HUES64 (cell line): ENCODE data around the gene BCL2L14.
"Not testable (repeated sequence)": the region's sequence is repeated elsewhere in the genome, so short reads cannot be mapped to it uniquely, and the experiment has no call there.

Source experiments
- H3K27ac ChIP-seq: 2 replicates; pipeline ENCODE4 v1.7.0; 2013; ENCODE audit warnings: low read depth, low read length, inconsistent platforms
- H3K27me3 ChIP-seq: 2 replicates; pipeline ENCODE4 v1.6.1; 2013; ENCODE audit warnings: mild to moderate bottlenecking, low read length; ENCODE audit not compliant: insufficient read depth
- H3K36me3 ChIP-seq: 2 replicates; pipeline ENCODE4 v1.6.1; 2013; ENCODE audit warnings: mild to moderate bottlenecking, low read length; ENCODE audit not compliant: insufficient read depth
- H3K4me1 ChIP-seq: 2 replicates; pipeline ENCODE4 v1.6.1; 2013; ENCODE audit warnings: mild to moderate bottlenecking, low read length, moderate library complexity; ENCODE audit not compliant: insufficient read depth
- H3K4me3 ChIP-seq: 2 replicates; pipeline ENCODE4 v1.5.1; 2013; ENCODE audit warnings: mild to moderate bottlenecking, low read length, moderate library complexity
- H3K9ac ChIP-seq: 2 replicates; pipeline ENCODE4 v1.6.1; 2013; ENCODE audit warnings: mild to moderate bottlenecking, low read depth, low read length
- H3K9me3 ChIP-seq: 2 replicates; pipeline ENCODE4 v1.6.1; 2013; ENCODE audit warnings: low read depth, low read length; ENCODE audit not compliant: insufficient read depth
- WGBS: fragments of 150-250, 120-280 bp; methylation state at CpG from one replicate; pipeline ENCODE4 v1.1.7; 2013; ENCODE audit warnings: missing lambda C conversion rate; 5-methylcytosine and 5-hydroxymethylcytosine counted together

The BCL2L14 gene

DNA sequence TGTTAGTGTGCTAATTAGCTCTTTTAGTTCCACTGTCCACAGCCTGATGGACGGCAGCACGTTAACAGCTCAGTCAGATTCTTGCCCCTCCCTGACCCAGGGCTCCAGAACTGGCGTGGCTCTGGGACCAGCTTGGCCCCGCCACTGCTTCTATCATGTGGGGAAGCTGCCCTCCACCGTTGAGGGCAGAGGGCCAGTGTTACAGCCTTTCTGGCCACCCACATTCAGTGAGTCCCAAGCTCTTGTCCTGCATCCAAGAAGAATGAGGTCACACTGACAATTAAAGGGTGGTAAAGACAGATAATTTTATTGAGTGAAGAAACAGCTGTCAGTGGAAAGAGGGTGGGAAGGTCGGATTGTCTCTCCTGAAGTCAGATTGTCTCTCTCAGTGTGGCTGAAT is 36.9 kb downstream of the BCL2L14 start:
- WGBS, result 93% methylated on average over 6 of the region's 6 CpGs
- Histone ChIP-seq H3K4me3 (no peak overlapping the region), H3K4me1 (no peaks in the 10 kb centered on the region; the same call in 1 of the 2 replicates), H3K9ac (no peak overlapping the region), H3K36me3 (peaks cover 8% of the 10 kb centered on the region; the same call in 1 of the 2 replicates), H3K27ac (no peak overlapping the region), H3K9me3 (peaks cover 19% of the 10 kb centered on the region), H3K27me3 (no peaks in the 10 kb centered on the region)

DNA sequence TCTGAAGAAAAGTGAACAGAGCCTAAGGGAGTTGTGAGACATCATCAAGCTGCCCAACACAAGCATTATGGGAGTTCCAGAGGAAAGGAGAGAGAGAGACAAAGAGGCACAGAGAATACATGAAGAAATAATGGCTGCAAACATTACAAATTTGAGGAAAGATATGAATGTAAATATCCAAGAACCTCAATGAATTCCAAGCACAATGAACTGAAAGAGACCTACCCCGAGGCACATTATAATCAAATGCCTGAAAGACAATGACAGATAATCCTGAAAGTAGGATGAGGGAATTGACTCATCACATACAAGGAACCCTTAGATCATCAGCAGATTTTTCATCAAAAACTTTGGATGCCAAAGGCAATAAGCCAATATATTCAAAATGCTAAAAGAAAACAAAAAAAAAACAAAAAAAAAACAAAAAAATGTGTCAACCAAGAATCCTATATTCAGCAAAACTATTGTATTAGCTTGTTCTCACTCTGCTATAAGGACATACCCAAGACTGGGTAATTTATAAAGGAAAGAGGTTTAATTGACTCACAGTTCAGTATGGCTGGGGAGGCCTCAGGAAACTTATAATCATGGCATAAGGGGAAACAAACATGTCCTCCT is 37.8 kb downstream of the BCL2L14 start:
- Histone ChIP-seq H3K4me3 (no peak overlapping the region), H3K36me3 (peaks cover 13% of the 10 kb centered on the region; the same call in 1 of the 2 replicates), H3K9me3 (peaks cover 19% of the 10 kb centered on the region), H3K4me1 (no peaks in the 10 kb centered on the region; the same call in 1 of the 2 replicates), H3K27me3 (no peaks in the 10 kb centered on the region), H3K9ac (no peak overlapping the region), H3K27ac (no peak overlapping the region)
- WGBS, result 100% methylated on average over 1 of the region's 1 CpG

DNA sequence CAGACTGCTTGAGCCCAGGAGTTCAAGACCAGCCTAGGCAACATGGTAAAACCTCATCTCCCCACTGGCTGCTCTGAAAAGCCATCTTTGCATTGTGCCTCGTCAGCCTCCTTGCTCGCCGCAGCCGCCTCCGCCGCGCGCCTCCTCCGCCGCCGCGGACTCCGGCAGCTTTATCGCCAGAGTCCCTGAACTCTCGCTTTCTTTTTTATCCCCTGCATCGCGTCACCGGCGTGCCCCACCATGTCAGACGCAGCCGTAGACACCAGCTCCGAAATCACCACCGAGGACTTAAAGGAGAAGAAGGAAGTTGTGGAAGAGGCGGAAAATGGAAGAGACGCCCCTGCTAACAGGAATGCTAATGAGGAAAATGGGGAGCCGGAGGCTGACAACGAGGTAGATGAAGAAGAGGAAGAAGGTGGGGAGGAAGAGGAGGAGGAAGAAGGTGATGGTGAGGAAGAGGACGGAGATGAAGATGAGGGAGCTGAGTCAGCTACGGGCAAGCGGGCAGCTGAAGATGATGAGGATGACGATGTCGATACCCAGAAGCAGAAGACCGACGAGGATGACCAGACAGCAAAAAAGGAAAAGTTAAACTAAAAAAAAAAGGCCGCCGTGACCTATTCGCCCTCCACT is 40.3 kb downstream of the BCL2L14 start:
- WGBS, result 97% methylated on average over 37 of the region's 37 CpGs
- not testable (repeated sequence) for H3K9ac ChIP-seq, H3K4me3 ChIP-seq, H3K4me1 ChIP-seq, H3K27ac ChIP-seq, H3K27me3 ChIP-seq
- Histone ChIP-seq H3K9me3 (peaks cover 12% of the 10 kb centered on the region), H3K36me3 (peaks cover 18% of the 10 kb centered on the region; the same call in 1 of the 2 replicates)

DNA sequence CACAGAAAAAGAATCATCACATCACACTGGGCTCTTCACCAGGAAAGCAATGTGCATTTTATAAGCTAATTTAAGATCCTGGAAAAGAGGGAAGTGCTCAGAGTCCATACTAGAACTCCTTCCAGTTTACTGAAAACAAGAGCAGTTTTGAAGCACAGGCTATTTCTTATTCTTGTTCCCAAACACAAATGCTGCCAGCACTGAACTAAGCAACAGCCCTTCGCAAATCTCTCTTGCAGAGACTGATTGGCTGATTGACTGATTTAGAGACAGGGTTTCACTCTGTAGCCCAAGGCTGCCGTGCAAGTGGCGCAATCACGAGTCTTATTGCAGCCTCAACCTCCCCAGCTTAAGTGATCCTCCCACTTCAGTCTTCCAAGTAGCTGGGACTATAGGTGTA is 44.8 kb downstream of the BCL2L14 start:
- Histone ChIP-seq H3K27ac (no peak overlapping the region), H3K9me3 (no peaks in the 10 kb centered on the region), H3K27me3 (no peaks in the 10 kb centered on the region), H3K4me3 (no peak overlapping the region), H3K4me1 (no peaks in the 10 kb centered on the region), H3K36me3 (peaks cover 37% of the 10 kb centered on the region), H3K9ac (no peak overlapping the region)
- 90% methylated on average over 4 of the region's 4 CpGs for WGBS

DNA sequence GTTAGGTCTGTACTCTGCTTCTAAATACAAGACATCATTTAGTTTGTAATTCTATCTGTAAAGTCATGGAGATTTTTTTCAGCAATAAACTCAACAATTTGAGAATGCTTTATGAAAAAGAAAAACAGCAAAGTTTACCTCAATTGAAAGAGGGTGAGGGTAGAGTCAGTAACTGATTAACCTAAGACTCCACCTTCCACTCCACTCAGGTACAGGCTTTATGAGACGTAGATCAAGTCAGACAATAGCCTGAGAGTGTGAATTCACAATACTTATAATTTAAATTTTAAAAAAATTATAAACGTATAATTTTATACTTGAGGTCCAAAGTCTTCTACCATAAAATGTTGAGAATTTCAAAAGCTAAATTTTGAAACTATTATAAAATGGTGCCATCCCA is 45.9 kb downstream of the BCL2L14 start:
- H3K27me3 ChIP-seq, result no peaks in the 10 kb centered on the region
- no CpG with 5 or more reads among the region's 2 CpGs for WGBS
- no peak overlapping the region for H3K9ac ChIP-seq
- H3K36me3 ChIP-seq, result peaks cover 48% of the 10 kb centered on the region
- H3K4me1 ChIP-seq, result no peaks in the 10 kb centered on the region
- H3K4me3 ChIP-seq, result no peak overlapping the region
- H3K27ac ChIP-seq, result no peak overlapping the region
- no peaks in the 10 kb centered on the region for H3K9me3 ChIP-seq

DNA sequence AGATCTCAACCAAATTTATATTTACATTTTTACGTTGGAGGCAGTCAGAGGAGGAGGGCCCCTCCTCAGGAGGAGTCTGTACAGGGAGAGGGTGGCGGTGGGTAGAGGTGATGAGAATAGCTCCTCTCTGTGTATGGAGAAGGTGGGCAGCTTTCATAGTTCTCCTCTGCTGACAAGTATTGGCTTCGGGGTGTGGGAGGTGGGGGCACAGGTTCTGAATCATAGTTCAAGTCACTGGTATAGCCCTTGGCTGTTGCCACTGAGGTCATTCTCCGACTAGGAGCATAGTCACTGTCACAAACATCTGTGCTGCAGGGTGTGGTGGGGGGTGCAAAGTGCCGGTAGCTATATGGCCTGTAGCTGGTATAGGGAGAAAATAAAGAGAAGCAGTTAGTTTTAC is 50.3 kb downstream of the BCL2L14 start:
- Histone ChIP-seq H3K4me3 (no peak overlapping the region), H3K27ac (no peak overlapping the region), H3K9ac (no peak overlapping the region), H3K4me1 (no peaks in the 10 kb centered on the region), H3K36me3 (peaks cover 79% of the 10 kb centered on the region), H3K9me3 (no peaks in the 10 kb centered on the region), H3K27me3 (no peaks in the 10 kb centered on the region)
- 93% methylated on average over 5 of the region's 5 CpGs for WGBS

DNA sequence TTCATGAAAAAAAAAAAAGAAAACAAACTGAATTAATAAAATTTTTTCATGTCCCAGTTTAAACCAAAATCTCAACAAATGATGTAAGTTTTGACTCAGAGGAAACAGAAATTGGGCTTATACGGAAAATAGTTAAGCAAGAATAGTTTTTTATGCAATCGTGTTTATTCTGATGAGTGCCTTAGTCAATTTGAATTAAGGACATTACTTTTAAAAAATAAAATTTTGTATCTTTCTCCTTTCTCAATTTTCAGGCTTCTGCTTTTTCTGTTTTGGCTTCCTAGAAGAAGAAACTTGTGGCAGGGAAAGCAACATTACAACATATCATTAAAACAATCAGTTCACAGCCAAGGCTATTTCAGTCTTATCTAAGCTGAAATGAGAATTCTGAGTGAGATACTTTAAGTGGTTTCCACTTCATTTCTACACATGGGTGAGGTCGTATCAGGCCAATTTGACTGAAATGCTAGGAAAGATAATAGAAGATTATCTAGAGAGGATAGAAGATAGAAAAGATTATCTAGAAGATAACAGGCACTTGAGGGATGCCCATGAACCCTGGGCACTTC is 52.4 kb downstream of the BCL2L14 start:
- Histone ChIP-seq H3K27me3 (no peaks in the 10 kb centered on the region), H3K4me1 (no peaks in the 10 kb centered on the region), H3K36me3 (peaks cover 94% of the 10 kb centered on the region), H3K4me3 (no peak overlapping the region), H3K27ac (no peak overlapping the region), H3K9me3 (no peaks in the 10 kb centered on the region), H3K9ac (no peak overlapping the region)
- WGBS, result 94% methylated on average over 3 of the region's 3 CpGs

DNA sequence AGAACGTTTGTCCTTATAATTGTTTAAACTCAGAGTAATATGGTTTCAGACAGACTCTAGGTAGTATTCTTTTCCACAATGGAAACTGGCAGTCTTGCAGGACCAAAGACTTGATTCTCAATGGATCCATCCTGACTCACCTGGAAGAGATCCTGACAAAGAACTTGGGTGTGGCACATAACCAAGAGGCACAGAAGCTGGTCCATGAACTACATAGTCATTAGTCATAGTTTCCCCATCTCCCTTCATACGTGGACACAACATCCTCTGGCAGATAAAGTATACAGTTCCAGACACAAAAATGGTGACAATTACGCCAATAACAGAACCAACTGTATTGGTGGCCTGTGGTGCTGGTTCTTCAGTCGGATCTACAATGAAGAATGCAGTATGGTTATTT is 55.8 kb downstream of the BCL2L14 start:
- Histone ChIP-seq H3K36me3 (peaks cover 94% of the 10 kb centered on the region), H3K27me3 (no peaks in the 10 kb centered on the region), H3K9ac (no peak overlapping the region), H3K27ac (no peak overlapping the region), H3K4me1 (no peaks in the 10 kb centered on the region), H3K9me3 (no peaks in the 10 kb centered on the region), H3K4me3 (no peak overlapping the region)
- WGBS, result 95% methylated on average over 3 of the region's 4 CpGs

DNA sequence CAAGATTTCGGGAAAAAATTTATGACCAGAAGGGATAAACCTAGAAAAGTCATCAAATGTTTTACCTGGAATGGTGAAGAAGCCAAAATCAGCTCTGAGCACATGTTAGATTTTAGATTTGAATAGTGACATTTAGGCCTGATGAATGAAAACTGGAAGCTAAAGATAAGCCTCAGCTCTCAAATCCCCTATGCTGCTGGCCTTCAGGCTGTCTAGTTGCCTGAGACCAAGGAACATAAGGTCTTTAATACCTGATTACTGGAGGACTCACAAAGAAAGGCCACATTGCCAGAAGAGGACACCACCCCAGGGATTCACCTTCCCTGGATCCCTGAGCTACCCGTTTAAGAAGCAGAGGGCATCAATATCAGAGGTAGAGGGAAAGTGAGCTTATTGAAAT is 56.6 kb downstream of the BCL2L14 start:
- no peaks in the 10 kb centered on the region for H3K9me3 ChIP-seq
- H3K4me3 ChIP-seq, result no peak overlapping the region
- H3K36me3 ChIP-seq, result peaks cover 94% of the 10 kb centered on the region
- H3K9ac ChIP-seq, result no peak overlapping the region
- H3K4me1 ChIP-seq, result no peaks in the 10 kb centered on the region
- H3K27me3 ChIP-seq, result no peaks in the 10 kb centered on the region
- WGBS, result 90% methylated on average over 2 of the region's 2 CpGs
- H3K27ac ChIP-seq, result no peak overlapping the region

DNA sequence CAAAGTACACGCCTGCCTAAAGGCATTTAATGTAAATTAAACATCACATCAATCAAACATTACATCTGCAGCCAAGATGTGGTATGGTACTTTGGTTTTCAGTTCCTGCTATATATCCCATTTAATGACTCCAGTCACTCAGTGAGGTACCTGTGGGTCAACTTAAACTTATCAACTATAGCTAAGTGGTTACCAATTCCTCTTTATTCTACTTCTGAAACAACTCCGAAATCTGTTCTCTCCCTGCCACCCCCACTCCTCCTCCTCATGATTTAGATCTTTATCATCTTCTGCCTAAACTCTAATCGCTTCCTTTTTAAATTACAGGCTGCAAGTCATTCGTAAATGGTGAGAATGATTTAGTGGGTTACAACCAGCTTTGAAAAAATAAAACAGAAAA is 57.9 kb downstream of the BCL2L14 start:
- Histone ChIP-seq H3K4me3 (no peak overlapping the region), H3K27me3 (no peaks in the 10 kb centered on the region), H3K9me3 (no peaks in the 10 kb centered on the region), H3K27ac (no peak overlapping the region), H3K9ac (no peak overlapping the region), H3K4me1 (no peaks in the 10 kb centered on the region), H3K36me3 (peaks cover 87% of the 10 kb centered on the region)
- WGBS, result 95% methylated on average over 3 of the region's 4 CpGs

DNA sequence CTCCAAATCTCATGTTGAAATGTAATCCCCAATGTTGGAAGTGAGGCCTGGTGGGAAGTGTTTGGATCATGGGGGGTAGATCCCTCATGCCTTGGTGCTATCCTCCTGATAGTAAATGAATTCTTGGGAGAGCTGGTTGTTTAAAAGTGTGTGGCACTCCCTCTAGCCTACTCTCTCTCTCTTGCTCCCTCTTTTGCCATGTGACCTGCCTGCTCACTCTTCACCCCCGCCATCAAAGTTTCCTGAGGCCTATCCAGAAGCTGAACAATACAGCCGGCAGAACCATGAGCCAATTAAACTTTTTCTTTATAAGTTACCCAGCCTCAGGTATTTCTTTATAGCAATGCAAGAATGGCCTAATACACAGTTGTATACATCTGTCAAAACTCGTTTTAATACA is 62.5 kb downstream of the BCL2L14 start:
- 60% methylated on average over 2 of the region's 3 CpGs for WGBS
- Histone ChIP-seq H3K27ac (no peak overlapping the region), H3K4me1 (no peaks in the 10 kb centered on the region; the same call in 1 of the 2 replicates), H3K9me3 (no peaks in the 10 kb centered on the region), H3K9ac (no peak overlapping the region), H3K4me3 (no peak overlapping the region), H3K36me3 (peaks cover 71% of the 10 kb centered on the region), H3K27me3 (no peaks in the 10 kb centered on the region)
